HG03432 (cell line): ENCODE data around the gene CRELD2.

Experiments
- ATAC-seq: cut with Tn5 transposase; IDR thresholded peaks from one replicate; pipeline ENCODE4 v1.9.1; 2021; ENCODE audit warnings: mild to moderate bottlenecking, moderate library complexity; ENCODE audit not compliant: unreplicated experiment

CRELD2 gene

GRCh38 chr22:49917974-49918910, at the start of gene CRELD2, which contains the start of gene ALG12:
Gene CRELD2, plus strand, starts transcription at chr22:49918634. Its CDS starts 136 bp downstream, at chr22:49918770.
Gene ALG12, minus strand, starts transcription at chr22:49918438. Its CDS starts 4,673 bp downstream, at chr22:49913765.
- ATAC-seq: peak; percentile 87

GRCh38 chr22:49869086-49869830, 49.2 kb upstream of the CRELD2 start:
- no peak for ATAC-seq

GRCh38 chr22:49869845-49870712, 48.4 kb upstream of the CRELD2 start:
- no peak for ATAC-seq

GRCh38 chr22:49871482-49871881, 47.0 kb upstream of the CRELD2 start:
- no peak for ATAC-seq

- no peak for ATAC-seq
These were observed 46.1 kb upstream of the CRELD2 start for GRCh38 chr22:49872347-49872746.

- ATAC-seq: no peak
These were observed 45.0 kb upstream of the CRELD2 start for GRCh38 chr22:49873228-49873940.

GRCh38 chr22:49877642-49878041, 40.8 kb upstream of the CRELD2 start:
- no peak for ATAC-seq

- no peak for ATAC-seq
These were observed 40.2 kb upstream of the CRELD2 start for GRCh38 chr22:49878206-49878605.

- ATAC-seq: no peak
These were observed 38.6 kb upstream of the CRELD2 start for GRCh38 chr22:49879871-49880270.

GRCh38 chr22:49880281-49880680, 38.2 kb upstream of the CRELD2 start:
- no peak for ATAC-seq

GRCh38 chr22:49881856-49882255, 36.6 kb upstream of the CRELD2 start:
- ATAC-seq: no peak

- ATAC-seq: no peak
These were observed 35.7 kb upstream of the CRELD2 start for GRCh38 chr22:49882519-49883293.

GRCh38 chr22:49883294-49883640, 35.2 kb upstream of the CRELD2 start:
- ATAC-seq: no peak

GRCh38 chr22:49884075-49884474, 34.4 kb upstream of the CRELD2 start:
- ATAC-seq: no peak

- ATAC-seq: no peak
These were observed 33.8 kb upstream of the CRELD2 start for GRCh38 chr22:49884503-49885260.

- no peak for ATAC-seq
These were observed 33.2 kb upstream of the CRELD2 start for GRCh38 chr22:49885281-49885680.

GRCh38 chr22:49885881-49886280, 32.6 kb upstream of the CRELD2 start:
- no peak for ATAC-seq

GRCh38 chr22:49886346-49887063, 31.9 kb upstream of the CRELD2 start:
- no peak for ATAC-seq
